Panc1 (cell line): Measurements from ENCODE around the gene TNPO3. TPM values are rescaled to one million over a fixed set of nuclear protein-coding genes. Genes with fewer than 3 reads are reported as not detected.

Experiments
- ATAC-seq: fragments of 200-7000 bp; cut with Tn5 transposase; 2 replicates; pipeline ENCODE4 v1.9.1; 2020; ENCODE audit warnings: mild to moderate bottlenecking, moderate library complexity
- BruUV-seq: library from RNA; stranded (reverse); fragments of 400-500 nt; replicated peaks from 2 replicates; lab custom pipeline; 2021; lab: Mats Ljungman, UMichigan
- CTCF ChIA-PET: fragments of 300-600 bp; sonication (Branson Sonifier 250); formaldehyde crosslinking; loops from one replicate; lab custom pipeline; 2022; ENCODE audit warnings: antibody characterized with exemption; lab: Charles Lee
- POLR2A ChIA-PET: fragments of 300-600 bp; sonication (Branson Sonifier 250); formaldehyde crosslinking; loops from one replicate; lab custom pipeline; 2022; ENCODE audit warnings: antibody characterized with exemption; lab: Charles Lee
- DNase-seq: peaks from one replicate; pipeline ENCODE4 v3.0.0-alpha.2; 2010; ENCODE audit warnings: low read depth, low spot score
- H3K27ac ChIP-seq: 2 replicates; pipeline ENCODE4 v1.5.1; 2011; ENCODE audit warnings: mild to moderate bottlenecking, low read length, inconsistent platforms
- H3K27me3 ChIP-seq: fragments of 200-500 bp; sonication (Bioruptor generic); 2 replicates; pipeline ENCODE4 v1.6.0; 2014; ENCODE audit warnings: low read length, inconsistent platforms; ENCODE audit not compliant: control insufficient read depth, insufficient read depth
- H3K36me3 ChIP-seq: fragments of 200-500 bp; sonication (Bioruptor generic); 2 replicates; pipeline ENCODE4 v1.5.1; 2014; ENCODE audit warnings: inconsistent platforms, mild to moderate bottlenecking, low read length, moderate library complexity; ENCODE audit not compliant: control insufficient read depth, insufficient read depth
- H3K4me1 ChIP-seq: 2 replicates; pipeline ENCODE4 v1.5.1; 2011; ENCODE audit warnings: inconsistent platforms, mild to moderate bottlenecking, low read length, moderate library complexity; ENCODE audit not compliant: control insufficient read depth, insufficient read depth
- H3K4me3 ChIP-seq, 2 experiments: 2 replicates each; pipeline ENCODE4 v1.5.1; 2011 to 2012; ENCODE audit warnings: low read depth in 2 of 2, low read length in 2 of 2, mild to moderate bottlenecking in 2 of 2, inconsistent platforms in 1 of 2, moderate library complexity in 1 of 2
- H3K9me3 ChIP-seq: fragments of 200-500 bp; sonication (Bioruptor generic); 2 replicates; pipeline ENCODE4 v1.5.1; 2014; ENCODE audit warnings: low read depth, mild to moderate bottlenecking, inconsistent platforms, low read length, moderate library complexity; ENCODE audit not compliant: control insufficient read depth, insufficient read depth
- POLR2AphosphoS5 ChIP-seq: IDR thresholded peaks from 2 replicates; pipeline ENCODE4 v1.6.1; 2012; ENCODE audit warnings: mild to moderate bottlenecking, low read depth, low read length, moderate library complexity
- SIN3A ChIP-seq: IDR thresholded peaks from 2 replicates; pipeline ENCODE4 v1.6.1; 2012; ENCODE audit warnings: low read depth, mild to moderate bottlenecking, low read length, moderate library complexity, borderline replicate concordance; ENCODE audit not compliant: insufficient read depth
- TCF7L2 ChIP-seq: IDR thresholded peaks from 2 replicates; pipeline ENCODE4 v1.6.1; 2011; ENCODE audit warnings: mild to moderate bottlenecking, low read depth, low read length, inconsistent platforms
- in situ Hi-C: cut with HindIII; loops from 2 replicates; pipeline ENCODE4 v1.10.0; 2016; ENCODE audit warnings: low sequenced_read_pairs, low pct_unique_long_range_greater_than_20kb
- intact Hi-C: fragments of 100-400 bp; cut with micrococcal nuclease; formaldehyde crosslinking; loops from one replicate; pipeline ENCODE4 v1.10.0; 2022; ENCODE audit not compliant: unreplicated experiment
- total RNA-seq: library from RNA; stranded (reverse); gene quantifications from one replicate; pipeline ENCODE4 v1.2.1, GENCODE V29; 2021; ENCODE audit not compliant: unreplicated experiment
- TF ChIP-seq, protein P1 (sequence below), 2 experiments: IDR thresholded peaks; 2 replicates each; pipeline ENCODE4 v1.6.1; 2011 to 2012; ENCODE audit warnings: low read depth in 2 of 2, control low read depth in 1 of 2, low read length in 1 of 2, mild to moderate bottlenecking in 1 of 2, moderate library complexity in 1 of 2; ENCODE audit not compliant: insufficient read depth in 1 of 2
- TF ChIP-seq, protein P2 (sequence below): fragments of 450-650 bp; IDR thresholded peaks from 2 replicates; pipeline ENCODE4 v1.5.1; 2017; ENCODE audit warnings: mild to moderate bottlenecking

Gene TNPO3
- total RNA-seq, 1 experiment from 2014 or later: 71.8 TPM

DNA sequence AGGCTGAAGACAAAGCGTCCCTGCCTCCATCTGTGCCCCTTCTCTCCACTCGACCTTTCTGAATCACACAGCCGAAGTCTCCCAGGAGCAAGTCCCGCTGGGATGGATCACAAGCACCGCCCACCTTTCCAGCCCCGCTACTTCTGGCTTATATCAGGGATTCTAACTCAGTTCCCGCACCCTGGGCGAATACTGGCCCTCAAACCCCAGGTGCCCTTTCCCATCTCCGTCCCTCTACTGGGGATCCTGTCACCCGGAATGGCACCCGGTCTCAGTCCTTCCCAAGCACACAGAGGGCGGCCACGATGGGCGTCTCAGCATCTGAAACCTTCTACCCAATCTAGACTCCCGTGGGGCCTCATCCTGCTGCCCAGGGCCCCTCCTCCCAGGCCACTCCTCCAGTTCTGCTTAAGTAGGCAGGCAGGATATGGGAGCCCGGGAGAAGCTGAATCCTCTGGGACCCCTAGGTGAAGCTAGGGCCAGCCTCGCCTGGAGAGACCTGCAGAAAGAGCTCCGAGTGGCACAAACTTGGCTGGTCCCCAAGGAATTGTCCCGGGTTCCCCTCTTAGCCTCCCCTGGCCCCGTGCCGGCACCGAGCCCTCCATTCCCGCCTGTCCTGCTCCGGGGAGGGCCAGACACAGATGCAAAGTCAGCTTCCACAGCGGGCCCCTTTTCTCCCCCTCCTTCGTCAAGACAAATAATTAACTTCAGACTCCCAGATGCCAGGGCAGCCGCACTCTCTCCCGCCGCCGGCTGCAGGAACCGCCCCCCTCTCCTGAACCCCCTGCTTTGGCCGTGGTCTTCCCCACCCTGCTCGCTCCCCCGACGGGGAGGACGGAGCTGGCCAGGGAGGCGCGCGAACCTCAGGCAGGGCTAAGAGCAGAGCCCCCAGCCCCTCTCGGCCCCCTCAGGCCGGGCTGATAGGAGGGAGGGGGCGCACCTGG lies 145.0 kb downstream of the TNPO3 start:
- Histone ChIP-seq H3K36me3 (no peaks in the 10 kb centered on the region), H3K27me3 (no peaks in the 10 kb centered on the region), H3K4me3 (no peak overlapping the region), H3K4me1 (no peaks in the 10 kb centered on the region; the same call in 1 of the 2 replicates), H3K9me3 (no peaks in the 10 kb centered on the region), H3K27ac (no peak overlapping the region)
- intact Hi-C loops: no loop called here
- BruUV-seq: no TSS peak
- POLR2A ChIA-PET: no interaction called here
- in situ Hi-C loops: no loop called here
- TF ChIP-seq SIN3A: no peak
- TF ChIP-seq TCF7L2: no peak
- no peak for TF ChIP-seq POLR2AphosphoS5
- TF ChIP-seq, protein P1, sequence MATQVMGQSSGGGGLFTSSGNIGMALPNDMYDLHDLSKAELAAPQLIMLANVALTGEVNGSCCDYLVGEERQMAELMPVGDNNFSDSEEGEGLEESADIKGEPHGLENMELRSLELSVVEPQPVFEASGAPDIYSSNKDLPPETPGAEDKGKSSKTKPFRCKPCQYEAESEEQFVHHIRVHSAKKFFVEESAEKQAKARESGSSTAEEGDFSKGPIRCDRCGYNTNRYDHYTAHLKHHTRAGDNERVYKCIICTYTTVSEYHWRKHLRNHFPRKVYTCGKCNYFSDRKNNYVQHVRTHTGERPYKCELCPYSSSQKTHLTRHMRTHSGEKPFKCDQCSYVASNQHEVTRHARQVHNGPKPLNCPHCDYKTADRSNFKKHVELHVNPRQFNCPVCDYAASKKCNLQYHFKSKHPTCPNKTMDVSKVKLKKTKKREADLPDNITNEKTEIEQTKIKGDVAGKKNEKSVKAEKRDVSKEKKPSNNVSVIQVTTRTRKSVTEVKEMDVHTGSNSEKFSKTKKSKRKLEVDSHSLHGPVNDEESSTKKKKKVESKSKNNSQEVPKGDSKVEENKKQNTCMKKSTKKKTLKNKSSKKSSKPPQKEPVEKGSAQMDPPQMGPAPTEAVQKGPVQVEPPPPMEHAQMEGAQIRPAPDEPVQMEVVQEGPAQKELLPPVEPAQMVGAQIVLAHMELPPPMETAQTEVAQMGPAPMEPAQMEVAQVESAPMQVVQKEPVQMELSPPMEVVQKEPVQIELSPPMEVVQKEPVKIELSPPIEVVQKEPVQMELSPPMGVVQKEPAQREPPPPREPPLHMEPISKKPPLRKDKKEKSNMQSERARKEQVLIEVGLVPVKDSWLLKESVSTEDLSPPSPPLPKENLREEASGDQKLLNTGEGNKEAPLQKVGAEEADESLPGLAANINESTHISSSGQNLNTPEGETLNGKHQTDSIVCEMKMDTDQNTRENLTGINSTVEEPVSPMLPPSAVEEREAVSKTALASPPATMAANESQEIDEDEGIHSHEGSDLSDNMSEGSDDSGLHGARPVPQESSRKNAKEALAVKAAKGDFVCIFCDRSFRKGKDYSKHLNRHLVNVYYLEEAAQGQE (IDR thresholded peaks at IDR 0.05; ENCODE audit: insufficient read depth in 1 of 2, low read depth in 2 of 2, low read length in 1 of 2): no peak
- TF ChIP-seq, protein P2, sequence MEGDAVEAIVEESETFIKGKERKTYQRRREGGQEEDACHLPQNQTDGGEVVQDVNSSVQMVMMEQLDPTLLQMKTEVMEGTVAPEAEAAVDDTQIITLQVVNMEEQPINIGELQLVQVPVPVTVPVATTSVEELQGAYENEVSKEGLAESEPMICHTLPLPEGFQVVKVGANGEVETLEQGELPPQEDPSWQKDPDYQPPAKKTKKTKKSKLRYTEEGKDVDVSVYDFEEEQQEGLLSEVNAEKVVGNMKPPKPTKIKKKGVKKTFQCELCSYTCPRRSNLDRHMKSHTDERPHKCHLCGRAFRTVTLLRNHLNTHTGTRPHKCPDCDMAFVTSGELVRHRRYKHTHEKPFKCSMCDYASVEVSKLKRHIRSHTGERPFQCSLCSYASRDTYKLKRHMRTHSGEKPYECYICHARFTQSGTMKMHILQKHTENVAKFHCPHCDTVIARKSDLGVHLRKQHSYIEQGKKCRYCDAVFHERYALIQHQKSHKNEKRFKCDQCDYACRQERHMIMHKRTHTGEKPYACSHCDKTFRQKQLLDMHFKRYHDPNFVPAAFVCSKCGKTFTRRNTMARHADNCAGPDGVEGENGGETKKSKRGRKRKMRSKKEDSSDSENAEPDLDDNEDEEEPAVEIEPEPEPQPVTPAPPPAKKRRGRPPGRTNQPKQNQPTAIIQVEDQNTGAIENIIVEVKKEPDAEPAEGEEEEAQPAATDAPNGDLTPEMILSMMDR: no peak
- DNase-seq (no peak), ATAC-seq (no peak)
- CTCF ChIA-PET: no interaction called here

DNA sequence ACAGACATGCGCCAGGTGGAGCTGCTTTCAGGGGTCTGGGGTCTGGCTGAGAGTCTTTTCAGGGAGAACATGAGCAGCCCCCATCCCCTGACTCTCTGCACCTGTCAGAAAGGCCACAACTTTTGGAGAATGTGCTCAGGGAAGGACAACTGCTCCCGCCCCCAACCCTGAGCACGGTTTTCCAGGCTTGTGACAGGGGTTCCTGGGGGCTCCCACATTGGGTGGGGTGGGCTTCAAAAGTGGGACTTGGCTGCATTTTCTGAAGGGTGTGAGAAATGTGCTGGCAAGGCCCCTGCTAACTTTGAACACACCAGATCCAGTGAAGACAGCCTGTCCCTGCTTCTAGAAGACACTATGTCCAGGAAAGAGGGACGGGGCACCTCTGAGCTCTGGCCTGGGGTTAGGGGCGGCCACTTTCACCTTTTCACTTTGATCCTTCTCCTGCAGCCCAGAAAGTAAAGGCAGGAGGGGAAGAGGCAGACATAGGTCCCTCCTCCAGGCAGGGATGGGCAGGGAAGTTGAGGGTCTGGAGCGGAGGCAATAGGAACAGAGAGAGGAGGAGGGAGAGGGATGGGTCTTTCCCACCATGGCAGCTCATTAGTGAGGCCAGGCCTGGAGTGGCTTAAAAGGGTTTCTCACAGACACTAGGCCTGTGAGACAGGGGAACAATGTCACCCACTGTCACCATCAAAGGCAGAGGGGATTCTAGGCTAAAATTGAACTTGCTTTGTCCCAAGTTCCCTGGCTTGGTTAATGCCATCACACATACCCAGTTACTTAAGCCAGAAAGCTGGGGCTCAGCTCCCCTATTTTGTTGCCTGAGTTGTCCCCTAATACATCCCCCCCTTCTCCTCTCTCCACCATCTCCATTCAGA lies 145.9 kb downstream of the TNPO3 start:
- ATAC-seq: no peak

More for the DNA sequence above, 145.9 kb downstream of the TNPO3 start:
- POLR2A ChIA-PET: no interaction called here
- BruUV-seq: no TSS peak
- in situ Hi-C loops (no loop called here), intact Hi-C loops (no loop called here)
- DNase-seq: no peak
- TF ChIP-seq POLR2AphosphoS5: no peak
- no peak for TF ChIP-seq TCF7L2
- TF ChIP-seq, protein P2: no peak
- TF ChIP-seq, protein P1 (IDR thresholded peaks at IDR 0.05; ENCODE audit: insufficient read depth in 1 of 2, low read depth in 2 of 2, low read length in 1 of 2): no peak
- TF ChIP-seq SIN3A: no peak
- no peak overlapping the region for H3K27ac ChIP-seq
- H3K9me3 ChIP-seq: no peaks in the 10 kb centered on the region
- CTCF ChIA-PET: no interaction called here
- no peaks in the 10 kb centered on the region for H3K27me3 ChIP-seq
- no peak overlapping the region for H3K4me3 ChIP-seq
- no peaks in the 10 kb centered on the region for H3K36me3 ChIP-seq
- peaks cover 3% of the 10 kb centered on the region; the same call in 1 of the 2 replicates for H3K4me1 ChIP-seq
